GM18909 (cell line): ENCODE measurements around the gene SLC19A1.
"Not testable (repeated sequence)": the region's sequence is repeated elsewhere in the genome, so short reads cannot be mapped to it uniquely, and the experiment has no call there.

Source experiments
- ATAC-seq: cut with Tn5 transposase; IDR thresholded peaks from one replicate; pipeline ENCODE4 v1.9.1; 2021; ENCODE audit warnings: mild to moderate bottlenecking; ENCODE audit not compliant: unreplicated experiment, poor library complexity

Gene SLC19A1

GRCh38 chr21:45535341-45536081, 6.7 kb downstream of the SLC19A1 start:
- no peak for ATAC-seq

GRCh38 chr21:45534636-45535331, 7.5 kb downstream of the SLC19A1 start:
- no peak for ATAC-seq

GRCh38 chr21:45533846-45534635, 8.2 kb downstream of the SLC19A1 start:
- no peak for ATAC-seq

GRCh38 chr21:45533361-45533845, 8.8 kb downstream of the SLC19A1 start:
- ATAC-seq = no peak

DNA sequence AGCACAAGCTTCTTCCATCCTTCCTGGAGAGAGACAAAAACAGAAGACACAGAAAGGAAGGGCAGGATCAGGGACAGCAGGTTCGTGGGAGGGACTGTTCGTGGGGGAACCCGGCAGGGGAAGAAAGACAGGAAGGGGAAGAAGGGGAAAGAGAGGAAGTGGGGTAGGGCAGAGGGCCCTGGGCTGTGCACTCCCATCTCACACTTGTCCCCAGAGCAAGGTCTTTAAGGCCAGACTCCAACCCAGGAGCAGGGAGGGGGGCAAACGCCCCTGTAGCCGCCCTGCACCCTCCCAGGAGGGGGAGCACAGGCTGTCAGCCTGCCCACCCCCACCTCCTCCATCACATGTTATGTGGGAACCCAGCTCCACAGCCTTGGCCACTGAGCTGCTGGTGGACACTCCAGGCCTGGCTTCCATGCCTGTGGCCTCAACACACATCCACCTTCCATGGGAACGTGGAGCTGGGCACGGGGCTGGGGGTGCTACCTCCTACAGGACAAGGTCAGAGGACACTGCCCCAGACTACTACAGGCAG, 9.3 kb downstream of the SLC19A1 start:
- ATAC-seq = no peak

GRCh38 chr21:45531393-45532215, 10.6 kb downstream of the SLC19A1 start:
- ATAC-seq = no peak

- not testable (repeated sequence) for ATAC-seq
Measured at GRCh38 chr21:45531114-45531392, 11.2 kb downstream of the SLC19A1 start.

GRCh38 chr21:45530423-45531113, 11.7 kb downstream of the SLC19A1 start:
- ATAC-seq = no peak

GRCh38 chr21:45529785-45530422, 12.3 kb downstream of the SLC19A1 start:
- no peak for ATAC-seq

- no peak for ATAC-seq
Measured at GRCh38 chr21:45528981-45529784, 13.1 kb downstream of the SLC19A1 start.

GRCh38 chr21:45528028-45528705, 14.1 kb downstream of the SLC19A1 start:
- ATAC-seq = no peak

GRCh38 chr21:45527151-45527999, 14.9 kb downstream of the SLC19A1 start:
- not testable (repeated sequence) for ATAC-seq

DNA sequence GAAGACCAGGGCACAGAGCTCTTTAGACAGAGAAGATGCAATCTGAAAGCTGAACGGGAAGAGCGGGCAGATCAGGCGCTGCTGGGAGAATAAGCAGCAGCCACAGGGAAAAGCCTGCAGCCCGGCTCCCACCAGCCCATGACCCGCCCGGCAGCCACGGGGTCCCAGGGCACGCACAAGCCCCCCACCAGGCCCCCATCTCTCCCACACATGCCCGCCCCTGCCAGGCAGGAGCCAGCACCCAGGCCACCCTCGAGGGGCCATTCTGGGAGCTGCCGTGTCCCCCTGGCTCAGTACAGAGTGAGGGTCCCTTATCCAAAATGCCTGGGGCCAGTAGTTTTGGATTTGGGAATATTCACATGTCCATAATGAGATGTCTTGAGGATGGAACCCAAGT, 16.3 kb downstream of the SLC19A1 start:
- no peak for ATAC-seq

GRCh38 chr21:45525153-45525909, 16.9 kb downstream of the SLC19A1 start:
- no peak for ATAC-seq

GRCh38 chr21:45524756-45525152, 17.5 kb downstream of the SLC19A1 start:
- ATAC-seq = no peak
